Neural progenitor cell (in vitro differentiated cells): Measurements from ENCODE around the gene ABCA10. TPM values are rescaled to one million over a fixed set of nuclear protein-coding genes. Genes with fewer than 3 reads are reported as not detected.
"Not testable (repeated sequence)": the region's sequence is repeated elsewhere in the genome, so short reads cannot be mapped to it uniquely, and the experiment has no call there.

ENCODE experiments used
- DNase-seq: peaks from one replicate; pipeline ENCODE4 v3.0.0-alpha.2; 2016; ENCODE audit warnings: low spot score
- H2AFZ ChIP-seq: fragments of 200-600 bp; sonication (generic); replicated peaks from 2 replicates; pipeline ENCODE4 v1.6.1; 2016; ENCODE audit warnings: antibody characterized with exemption
- H3F3A ChIP-seq: fragments of 200-600 bp; sonication (generic); 2 replicates; pipeline ENCODE4 v1.6.1; 2016; ENCODE audit warnings: antibody characterized with exemption, low read depth
- H3K27ac ChIP-seq: fragments of 200-600 bp; sonication (generic); 2 replicates; pipeline ENCODE4 v1.5.1; 2016; ENCODE audit warnings: mild to moderate bottlenecking
- H3K27me3 ChIP-seq: fragments of 200-600 bp; sonication (generic); 2 replicates; pipeline ENCODE4 v1.6.1; 2016; ENCODE audit warnings: mild to moderate bottlenecking, moderate library complexity
- H3K36me3 ChIP-seq: fragments of 200-600 bp; sonication (generic); 2 replicates; pipeline ENCODE4 v1.5.1; 2016
- H3K4me1 ChIP-seq: fragments of 200-600 bp; sonication (generic); 2 replicates; pipeline ENCODE4 v1.6.1; 2016; ENCODE audit warnings: mixed run types
- H3K4me2 ChIP-seq: fragments of 200-600 bp; sonication (generic); 2 replicates; pipeline ENCODE4 v1.6.1; 2016
- H3K4me3 ChIP-seq: fragments of 200-600 bp; sonication (generic); 2 replicates; pipeline ENCODE4 v1.5.1; 2016
- H3K79me2 ChIP-seq: fragments of 200-600 bp; sonication (generic); 2 replicates; pipeline ENCODE4 v1.6.1; 2016; ENCODE audit warnings: low read depth
- H3K9ac ChIP-seq: fragments of 200-600 bp; sonication (generic); 2 replicates; pipeline ENCODE4 v1.6.1; 2016
- H3K9me3 ChIP-seq: fragments of 200-600 bp; sonication (generic); 2 replicates; pipeline ENCODE4 v1.5.1; 2016; ENCODE audit warnings: low read depth
- H4K20me1 ChIP-seq: fragments of 200-600 bp; sonication (generic); 2 replicates; pipeline ENCODE4 v1.6.1; 2016; ENCODE audit warnings: low read depth
- H3K27ac Mint-ChIP-seq: 3 replicates; pipeline ENCODE4 v1.8.0; 2021; ENCODE audit warnings: mixed read lengths
- H3K27me3 Mint-ChIP-seq: 2 replicates; pipeline ENCODE4 v1.8.0; 2022; ENCODE audit warnings: low read depth, mild to moderate bottlenecking, inconsistent platforms, moderate library complexity, mixed read lengths; ENCODE audit not compliant: insufficient read depth
- H3K36me3 Mint-ChIP-seq: 3 replicates; pipeline ENCODE4 v1.8.0; 2021; ENCODE audit warnings: mixed read lengths
- H3K4me1 Mint-ChIP-seq: 3 replicates; pipeline ENCODE4 v1.8.0; 2021; ENCODE audit warnings: mixed read lengths
- H3K4me3 Mint-ChIP-seq: 3 replicates; pipeline ENCODE4 v1.8.0; 2021; ENCODE audit warnings: mild to moderate bottlenecking, moderate library complexity, mixed read lengths
- H3K9me3 Mint-ChIP-seq: 3 replicates; pipeline ENCODE4 v1.8.0; 2020; ENCODE audit warnings: mixed read lengths
- EZH2 ChIP-seq: fragments of 200-600 bp; sonication (generic); IDR thresholded peaks from 2 replicates; pipeline ENCODE4 v1.6.1; 2017; ENCODE audit warnings: antibody characterized with exemption, mild to moderate bottlenecking, moderate library complexity
- EZH2phosphoT487 ChIP-seq: fragments of 200-600 bp; sonication (generic); IDR thresholded peaks from 2 replicates; pipeline ENCODE4 v1.6.1; 2017; ENCODE audit warnings: antibody characterized with exemption
- total RNA-seq: library from RNA; depleted of rRNA; stranded (reverse); fragments of >200 nt; gene quantifications from 2 replicates; pipeline ENCODE4 v1.2.3, GENCODE V29; 2015; ENCODE audit warnings: low replicate concordance
- TF ChIP-seq, protein P1 (sequence below): fragments of 200-600 bp; sonication (generic); IDR thresholded peaks from 2 replicates; pipeline ENCODE4 v1.5.1; 2017; ENCODE audit warnings: antibody characterized with exemption, mild to moderate bottlenecking

ABCA10 gene
- total RNA-seq, 1 donor from 2014 or later: 0.21 TPM

DNA sequence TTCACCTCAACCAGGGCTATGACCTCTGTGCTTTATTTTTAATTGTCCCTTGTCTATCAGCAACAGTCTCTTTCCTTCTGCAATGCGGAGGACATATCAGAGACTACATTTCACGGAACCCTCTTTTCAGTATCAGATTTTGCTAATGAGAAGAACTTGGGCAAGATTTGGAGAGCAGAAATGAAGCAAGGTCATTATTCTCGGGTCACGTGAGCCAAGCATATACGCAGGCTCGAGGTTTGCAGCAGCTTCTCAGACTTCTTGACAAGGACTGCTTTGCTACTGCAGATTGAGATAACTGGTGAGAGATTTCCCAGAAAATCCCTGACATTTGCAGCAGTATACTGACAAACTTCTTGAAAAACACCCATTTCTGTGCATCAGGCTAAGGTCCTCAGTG lies 30.4 kb downstream of the ABCA10 start:
- H3K27ac ChIP-seq: no peak overlapping the region
- H3K4me1 Mint-ChIP-seq: no peaks in the 10 kb centered on the region
- H3K9me3 Mint-ChIP-seq: peaks cover 3% of the 10 kb centered on the region

DNA sequence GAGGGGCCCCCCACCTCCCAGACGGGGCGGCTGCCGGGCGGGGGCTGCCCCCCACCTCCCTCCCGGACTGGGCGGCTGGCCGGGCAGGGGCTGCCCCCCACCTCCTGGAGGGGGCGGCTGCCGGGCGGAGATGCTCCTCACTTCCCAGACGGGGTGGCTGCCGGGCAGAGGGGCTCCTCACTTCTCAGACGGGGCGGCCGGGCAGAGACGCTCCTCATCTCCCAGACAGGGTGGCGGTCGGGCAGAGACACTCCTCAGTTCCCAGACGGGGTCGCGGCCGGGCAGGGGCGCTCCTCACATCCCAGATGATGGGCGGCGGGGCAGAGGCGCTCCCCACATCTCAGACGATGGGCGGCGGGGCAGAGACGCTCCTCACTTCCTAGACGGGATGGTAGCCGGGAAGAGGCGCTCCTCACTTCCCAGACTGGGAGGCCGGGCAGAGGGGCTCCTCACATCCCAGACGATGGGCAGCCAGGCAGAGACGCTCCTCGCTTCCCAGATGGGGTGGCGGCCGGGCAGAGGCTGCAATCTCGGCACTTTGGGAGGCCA lies 32.4 kb downstream of the ABCA10 start:
- not testable (repeated sequence) for DNase-seq

More for the DNA sequence above, 30.4 kb downstream of the ABCA10 start:
- no peak overlapping the region for H3K9ac ChIP-seq
- no peaks in the 10 kb centered on the region for H4K20me1 ChIP-seq
- H3K9me3 ChIP-seq: no peaks in the 10 kb centered on the region
- Mint-ChIP-seq H3K27ac (no peak overlapping the region), H3K27me3 (no peaks in the 10 kb centered on the region), H3K36me3 (no peaks in the 10 kb centered on the region), H3K4me3 (no peak overlapping the region)
- H3K79me2 ChIP-seq: no peaks in the 10 kb centered on the region
- H3F3A ChIP-seq: no peaks in the 10 kb centered on the region
- no peak overlapping the region for H2AFZ ChIP-seq
- no peaks in the 10 kb centered on the region for H3K4me1 ChIP-seq
- H3K4me2 ChIP-seq: no peak overlapping the region
- H3K4me3 ChIP-seq: no peak overlapping the region
- no peak for DNase-seq
- TF ChIP-seq EZH2: no peak
- TF ChIP-seq, protein P1, sequence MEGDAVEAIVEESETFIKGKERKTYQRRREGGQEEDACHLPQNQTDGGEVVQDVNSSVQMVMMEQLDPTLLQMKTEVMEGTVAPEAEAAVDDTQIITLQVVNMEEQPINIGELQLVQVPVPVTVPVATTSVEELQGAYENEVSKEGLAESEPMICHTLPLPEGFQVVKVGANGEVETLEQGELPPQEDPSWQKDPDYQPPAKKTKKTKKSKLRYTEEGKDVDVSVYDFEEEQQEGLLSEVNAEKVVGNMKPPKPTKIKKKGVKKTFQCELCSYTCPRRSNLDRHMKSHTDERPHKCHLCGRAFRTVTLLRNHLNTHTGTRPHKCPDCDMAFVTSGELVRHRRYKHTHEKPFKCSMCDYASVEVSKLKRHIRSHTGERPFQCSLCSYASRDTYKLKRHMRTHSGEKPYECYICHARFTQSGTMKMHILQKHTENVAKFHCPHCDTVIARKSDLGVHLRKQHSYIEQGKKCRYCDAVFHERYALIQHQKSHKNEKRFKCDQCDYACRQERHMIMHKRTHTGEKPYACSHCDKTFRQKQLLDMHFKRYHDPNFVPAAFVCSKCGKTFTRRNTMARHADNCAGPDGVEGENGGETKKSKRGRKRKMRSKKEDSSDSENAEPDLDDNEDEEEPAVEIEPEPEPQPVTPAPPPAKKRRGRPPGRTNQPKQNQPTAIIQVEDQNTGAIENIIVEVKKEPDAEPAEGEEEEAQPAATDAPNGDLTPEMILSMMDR: no peak
- no peaks in the 10 kb centered on the region for H3K36me3 ChIP-seq
- no peaks in the 10 kb centered on the region for H3K27me3 ChIP-seq

DNA sequence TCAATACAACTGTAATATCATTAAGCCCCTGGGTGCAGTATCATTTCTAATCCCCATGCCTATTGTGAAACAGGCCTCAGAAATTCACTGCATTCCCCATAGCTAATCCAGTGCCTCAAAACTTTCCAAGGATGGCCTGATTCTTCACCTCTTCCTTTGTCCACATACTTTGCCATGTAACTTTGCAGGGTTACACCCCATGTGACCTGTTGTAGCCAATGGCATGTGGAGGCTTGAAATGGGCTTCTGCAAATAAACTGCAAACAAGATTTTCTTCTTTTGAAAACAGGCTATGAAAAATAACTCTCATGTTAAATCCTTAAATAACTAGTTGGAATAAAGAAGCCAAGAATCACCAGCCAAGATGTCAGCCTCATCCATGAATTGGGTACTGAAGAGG lies 35.9 kb downstream of the ABCA10 start:
- H3K36me3 Mint-ChIP-seq: no peaks in the 10 kb centered on the region

More for the DNA sequence above, 32.4 kb downstream of the ABCA10 start:
- not testable (repeated sequence) for H4K20me1 ChIP-seq, H3K36me3 ChIP-seq, H3K27ac Mint-ChIP-seq, H3K79me2 ChIP-seq, H3K9ac ChIP-seq, H3K27me3 Mint-ChIP-seq, H2AFZ ChIP-seq, H3F3A ChIP-seq, H3K27ac ChIP-seq, H3K4me1 Mint-ChIP-seq, H3K9me3 ChIP-seq, H3K4me3 Mint-ChIP-seq, H3K9me3 Mint-ChIP-seq, H3K27me3 ChIP-seq, H3K4me2 ChIP-seq, H3K4me1 ChIP-seq, H3K4me3 ChIP-seq, H3K36me3 Mint-ChIP-seq

DNA sequence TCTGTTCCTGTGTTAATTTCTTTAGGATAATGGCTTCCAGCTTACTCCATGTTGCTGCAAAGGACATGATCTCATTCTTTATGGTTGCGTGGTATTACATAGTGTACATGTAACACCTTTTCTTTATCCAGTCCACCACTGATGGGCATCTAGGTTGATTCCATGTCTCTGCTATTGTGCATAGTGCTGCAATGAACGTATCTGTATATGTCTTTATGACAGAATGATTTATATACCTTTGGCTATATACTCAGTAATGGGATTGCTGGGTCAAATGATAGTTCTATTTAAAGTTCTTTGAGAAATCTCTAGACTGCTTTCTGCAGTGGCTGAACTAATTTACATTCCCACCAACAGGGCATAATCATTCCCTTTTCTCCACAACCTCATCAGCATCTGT lies 39.8 kb downstream of the ABCA10 start:
- Mint-ChIP-seq H3K9me3 (no peaks in the 10 kb centered on the region), H3K36me3 (no peaks in the 10 kb centered on the region), H3K27me3 (peaks cover 2% of the 10 kb centered on the region), H3K27ac (peak overlapping the region; percentile 1), H3K4me1 (peaks cover 25% of the 10 kb centered on the region), H3K4me3 (no peak overlapping the region)
- Histone ChIP-seq H3K4me2 (no peak overlapping the region), H3K27ac (no peak overlapping the region), H3K9me3 (no peaks in the 10 kb centered on the region), H2AFZ (no peak overlapping the region), H3K36me3 (no peaks in the 10 kb centered on the region), H3F3A (no peaks in the 10 kb centered on the region), H3K9ac (no peak overlapping the region), H3K4me3 (no peak overlapping the region), H4K20me1 (no peaks in the 10 kb centered on the region), H3K79me2 (no peaks in the 10 kb centered on the region), H3K4me1 (peaks cover 10% of the 10 kb centered on the region), H3K27me3 (no peaks in the 10 kb centered on the region)
- no peak for DNase-seq
- TF ChIP-seq, protein P1: no peak
- TF ChIP-seq EZH2phosphoT487 (no peak), EZH2 (no peak)

More for the DNA sequence above, 35.9 kb downstream of the ABCA10 start:
- Histone ChIP-seq H3K4me3 (no peak overlapping the region), H3K4me1 (peaks cover 4% of the 10 kb centered on the region), H3K4me2 (no peak overlapping the region), H4K20me1 (no peaks in the 10 kb centered on the region), H3K9me3 (no peaks in the 10 kb centered on the region), H3F3A (no peaks in the 10 kb centered on the region), H3K36me3 (no peaks in the 10 kb centered on the region), H3K79me2 (no peaks in the 10 kb centered on the region), H3K27ac (no peak overlapping the region), H2AFZ (peak overlapping the region; percentile 46), H3K27me3 (no peaks in the 10 kb centered on the region), H3K9ac (no peak overlapping the region)
- Mint-ChIP-seq H3K4me1 (peaks cover 16% of the 10 kb centered on the region), H3K9me3 (peaks cover 3% of the 10 kb centered on the region), H3K27me3 (peaks cover 2% of the 10 kb centered on the region), H3K4me3 (no peak overlapping the region), H3K27ac (no peak overlapping the region)
- TF ChIP-seq EZH2phosphoT487: no peak
- TF ChIP-seq, protein P1: no peak
- no peak for TF ChIP-seq EZH2
- DNase-seq: no peak
